Measurements from ENCODE around the gene ZNF695.
"Not testable (repeated sequence)": the region's sequence is repeated elsewhere in the genome, so short reads cannot be mapped to it uniquely, and the experiment has no call there.

The ZNF695 gene

GRCh38 chr1:247007511-247008405, at the start of gene ZNF695:
ZNF695 (minus strand) TSS chr1:247008057; CDS start chr1:247007908, 149 bp downstream.
- DNase-seq (ENCODE audit: low read depth in 2 of 2, low spot score in 1 of 2) = peak in 1 of 2 donors; percentile 12

- no peak for DNase-seq (ENCODE audit: low read depth in 2 of 2, low spot score in 1 of 2)
Observed at GRCh38 chr1:247056071-247056470, 48.2 kb upstream of the ZNF695 start.

GRCh38 chr1:247054992-247055415, 47.1 kb upstream of the ZNF695 start:
- no peak for DNase-seq (ENCODE audit: low read depth in 2 of 2, low spot score in 1 of 2)

GRCh38 chr1:247047702-247048101, 39.8 kb upstream of the ZNF695 start:
- no peak for DNase-seq (ENCODE audit: low read depth in 2 of 2, low spot score in 1 of 2)

GRCh38 chr1:247047260-247047659, 39.4 kb upstream of the ZNF695 start:
- no peak for DNase-seq (ENCODE audit: low read depth in 2 of 2, low spot score in 1 of 2)

GRCh38 chr1:247043406-247043805, 35.5 kb upstream of the ZNF695 start:
- no peak for DNase-seq (ENCODE audit: low read depth in 2 of 2, low spot score in 1 of 2)

GRCh38 chr1:247037511-247038320, 29.9 kb upstream of the ZNF695 start:
- DNase-seq (ENCODE audit: low read depth in 2 of 2, low spot score in 1 of 2) = no peak

GRCh38 chr1:247032306-247032705, 24.4 kb upstream of the ZNF695 start:
- DNase-seq (ENCODE audit: low read depth in 2 of 2, low spot score in 1 of 2) = not testable (repeated sequence)

- DNase-seq (ENCODE audit: low read depth in 2 of 2, low spot score in 1 of 2) = not testable (repeated sequence)
Observed at GRCh38 chr1:247024658-247025057, 16.8 kb upstream of the ZNF695 start.

- DNase-seq (ENCODE audit: low read depth in 2 of 2, low spot score in 1 of 2) = no peak
Observed at GRCh38 chr1:247013391-247013790, 5.5 kb upstream of the ZNF695 start.

- no peak for DNase-seq (ENCODE audit: low read depth in 2 of 2, low spot score in 1 of 2)
Observed at GRCh38 chr1:247008406-247008799, 546 bp upstream of the ZNF695 start.

GRCh38 chr1:247004081-247004480, 3.8 kb downstream of the ZNF695 start:
- not testable (repeated sequence) for DNase-seq (ENCODE audit: low read depth in 2 of 2, low spot score in 1 of 2)

GRCh38 chr1:246989901-246990300, 18.0 kb downstream of the ZNF695 start:
- no peak for DNase-seq (ENCODE audit: low read depth in 2 of 2, low spot score in 1 of 2)

- no peak for DNase-seq (ENCODE audit: low read depth in 2 of 2, low spot score in 1 of 2)
Observed at GRCh38 chr1:246988316-246988715, 19.5 kb downstream of the ZNF695 start.

- no peak for DNase-seq (ENCODE audit: low read depth in 2 of 2, low spot score in 1 of 2)
Observed at GRCh38 chr1:246987083-246987690, 20.7 kb downstream of the ZNF695 start.

- DNase-seq (ENCODE audit: low read depth in 2 of 2, low spot score in 1 of 2) = no peak
Observed at GRCh38 chr1:246978785-246979184, 29.1 kb downstream of the ZNF695 start.

GRCh38 chr1:246978281-246978680, 29.6 kb downstream of the ZNF695 start:
- DNase-seq (ENCODE audit: low read depth in 2 of 2, low spot score in 1 of 2) = no peak

- no peak for DNase-seq (ENCODE audit: low read depth in 2 of 2, low spot score in 1 of 2)
Observed at GRCh38 chr1:246971969-246972368, 35.9 kb downstream of the ZNF695 start.

GRCh38 chr1:246971090-246971721, 36.7 kb downstream of the ZNF695 start:
- no peak for DNase-seq (ENCODE audit: low read depth in 2 of 2, low spot score in 1 of 2)

GRCh38 chr1:246969621-246970020, 38.2 kb downstream of the ZNF695 start:
- DNase-seq (ENCODE audit: low read depth in 2 of 2, low spot score in 1 of 2) = no peak

GRCh38 chr1:246966502-246966901, 41.4 kb downstream of the ZNF695 start:
- DNase-seq (ENCODE audit: low read depth in 2 of 2, low spot score in 1 of 2) = no peak
